GM18858 (cell line): ENCODE data around the gene HTR3B.
"Not testable (repeated sequence)": the region's sequence is repeated elsewhere in the genome, so short reads cannot be mapped to it uniquely, and the experiment has no call there.

ENCODE experiments used
- ATAC-seq: cut with Tn5 transposase; IDR thresholded peaks from one replicate; pipeline ENCODE4 v1.9.1; 2021; ENCODE audit not compliant: unreplicated experiment

The HTR3B gene

GRCh38 chr11:113937918-113938317 lies 33.3 kb downstream of the HTR3B start:
- ATAC-seq = no peak

- no peak for ATAC-seq
These were observed 37.7 kb downstream of the HTR3B start for GRCh38 chr11:113942256-113942655.

DNA sequence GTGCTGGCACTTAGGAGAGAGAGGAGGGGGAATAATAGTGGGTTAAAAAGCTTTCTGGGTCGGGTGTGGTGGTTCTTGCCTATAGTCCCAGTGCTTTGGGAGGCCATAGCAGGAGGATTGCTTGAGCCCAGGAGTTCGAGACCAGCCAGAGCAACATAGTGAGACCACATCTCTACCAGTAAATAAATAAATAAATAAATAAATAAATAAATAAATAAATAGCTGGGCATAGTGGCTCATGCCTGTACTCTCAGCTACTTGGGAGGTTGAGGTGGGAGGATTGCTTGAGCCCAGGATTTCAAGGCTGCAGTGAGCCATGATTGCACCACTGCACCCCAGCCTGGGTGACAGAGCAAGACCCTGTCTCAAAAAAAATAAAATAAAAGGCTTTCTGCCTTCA lies 41.6 kb downstream of the HTR3B start:
- ATAC-seq = not testable (repeated sequence)

GRCh38 chr11:113947994-113948393 lies 43.4 kb downstream of the HTR3B start:
- no peak for ATAC-seq

GRCh38 chr11:113949891-113950290 lies 45.3 kb downstream of the HTR3B start:
- no peak for ATAC-seq

- no peak for ATAC-seq
These were observed 46.9 kb downstream of the HTR3B start for GRCh38 chr11:113951537-113951936.

- no peak for ATAC-seq
These were observed 47.5 kb downstream of the HTR3B start for GRCh38 chr11:113952070-113952469.

DNA sequence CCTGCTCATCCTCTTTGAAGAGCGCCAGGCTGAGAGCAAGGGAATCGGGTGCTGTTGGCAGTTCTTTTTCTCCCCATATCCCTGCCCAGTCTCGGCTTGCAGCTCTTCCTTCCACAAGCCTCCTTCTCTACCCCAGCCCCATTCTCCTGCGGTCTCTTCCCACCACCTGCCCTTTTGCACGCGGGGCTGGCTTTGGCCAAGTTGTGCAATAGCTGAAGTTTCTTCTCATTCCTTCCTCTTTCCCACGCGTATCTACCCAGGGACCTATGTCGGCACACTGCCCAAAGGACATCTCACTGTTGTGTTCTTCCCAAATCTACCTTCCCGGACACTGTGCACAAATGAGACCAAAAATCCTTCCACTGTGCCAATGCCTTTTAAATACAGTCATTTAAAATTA lies 48.0 kb downstream of the HTR3B start:
- ATAC-seq = no peak

GRCh38 chr11:113954235-113954634 lies 49.6 kb downstream of the HTR3B start:
- no peak for ATAC-seq

DNA sequence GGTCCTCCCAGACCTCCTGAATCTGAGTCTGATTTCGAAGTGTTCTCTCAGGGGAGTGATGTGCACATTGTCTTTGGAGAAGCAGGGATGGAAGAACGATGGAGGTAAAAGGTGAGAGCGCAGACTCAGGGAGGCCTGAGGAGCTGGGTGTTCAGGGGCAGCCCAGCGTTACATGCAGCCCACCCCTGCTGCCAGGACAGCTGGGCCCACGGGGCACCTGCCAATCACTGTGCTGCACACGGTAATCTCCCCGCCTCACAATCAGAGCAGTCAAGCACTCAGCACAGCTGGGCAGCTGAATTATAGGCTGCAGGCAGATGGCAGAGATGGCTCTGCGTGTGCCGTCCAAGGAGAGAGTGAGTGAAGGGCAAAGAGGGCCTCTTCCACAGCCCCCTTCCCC lies 52.4 kb downstream of the HTR3B start:
- ATAC-seq = no peak

GRCh38 chr11:113960702-113961330 lies 56.2 kb downstream of the HTR3B start:
- ATAC-seq = no peak

- no peak for ATAC-seq
These were observed 62.8 kb downstream of the HTR3B start for GRCh38 chr11:113967361-113967760.

DNA sequence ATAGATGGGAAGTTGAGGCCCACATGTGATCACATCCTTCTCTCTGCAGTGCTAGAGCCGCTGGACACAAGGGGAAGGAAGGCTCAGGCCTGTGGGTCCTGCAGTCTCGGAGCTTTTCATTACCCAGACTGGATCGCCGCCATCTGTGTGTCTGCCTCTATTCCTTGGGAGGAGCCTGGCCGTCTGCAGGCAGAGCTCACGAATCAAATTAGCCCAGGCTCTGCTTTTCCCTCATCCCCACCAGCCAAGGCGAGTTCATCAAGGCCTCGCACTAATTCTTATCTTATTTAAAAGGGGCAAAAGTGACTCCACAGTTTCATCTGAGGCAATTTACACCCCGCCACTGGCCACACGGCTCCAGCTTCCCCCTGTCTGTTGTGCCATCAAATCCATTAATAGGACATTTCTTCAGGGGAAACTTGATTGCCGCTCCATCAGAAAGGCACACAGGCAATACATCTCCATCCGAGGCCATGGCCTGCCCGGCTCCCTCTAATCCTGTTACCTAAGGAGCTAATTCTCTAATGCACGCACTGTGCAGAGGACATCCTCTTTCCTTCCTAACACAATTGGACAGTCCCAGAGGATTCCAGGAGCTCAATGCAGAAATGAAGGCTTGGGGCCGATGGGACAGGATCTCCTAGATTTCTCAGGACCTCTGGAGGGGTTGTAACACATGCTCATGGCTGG lies 67.1 kb downstream of the HTR3B start:
- no peak for ATAC-seq

- no peak for ATAC-seq
These were observed 70.3 kb downstream of the HTR3B start, which contains the start of gene HTR3A for GRCh38 chr11:113974741-113975470. Gene HTR3A (plus strand): TSS chr11:113975108. CDS start chr11:113975326, 218 bp downstream.

GRCh38 chr11:113977071-113977490 lies 72.5 kb downstream of the HTR3B start:
- no peak for ATAC-seq

GRCh38 chr11:113977701-113978100 lies 73.1 kb downstream of the HTR3B start:
- no peak for ATAC-seq

DNA sequence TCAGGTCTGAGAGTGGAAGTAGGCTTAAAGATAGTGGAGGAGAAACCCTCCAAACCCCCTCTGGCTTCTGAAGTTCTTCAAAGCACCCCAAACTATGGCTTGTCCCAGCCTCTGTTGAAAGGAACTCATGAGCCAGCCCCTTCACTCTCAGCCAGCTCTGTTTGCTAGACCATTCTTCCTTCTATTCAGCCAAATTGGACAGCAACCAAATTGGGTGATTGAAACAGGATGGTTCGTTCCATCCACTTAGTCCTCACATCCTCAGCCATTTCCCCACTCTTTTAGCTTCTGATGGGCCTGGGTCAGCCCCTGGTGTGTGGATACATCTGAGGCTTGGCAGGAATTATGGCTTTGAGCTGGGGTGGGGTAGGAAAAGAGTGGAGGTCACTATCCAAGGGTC lies 74.8 kb downstream of the HTR3B start:
- ATAC-seq = no peak

DNA sequence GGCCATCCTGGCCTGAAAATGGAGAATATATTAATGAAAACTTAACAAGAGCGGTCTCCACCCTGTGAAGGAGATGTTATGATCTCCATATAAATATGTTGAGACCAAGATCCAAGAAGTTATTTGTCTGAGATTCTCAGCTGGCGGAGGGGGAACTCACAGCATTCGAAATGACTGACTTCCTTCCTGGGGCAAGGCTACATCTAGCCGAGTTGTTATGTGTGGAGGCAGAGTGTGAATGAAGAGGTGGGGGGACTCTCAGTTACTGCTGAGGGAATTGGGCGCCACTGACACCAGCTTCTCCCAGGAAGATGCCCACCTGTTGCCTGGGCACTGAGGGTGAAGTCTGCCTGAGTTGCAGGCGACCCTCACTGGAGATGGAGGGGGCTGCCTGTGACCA lies 76.2 kb downstream of the HTR3B start:
- no peak for ATAC-seq

DNA sequence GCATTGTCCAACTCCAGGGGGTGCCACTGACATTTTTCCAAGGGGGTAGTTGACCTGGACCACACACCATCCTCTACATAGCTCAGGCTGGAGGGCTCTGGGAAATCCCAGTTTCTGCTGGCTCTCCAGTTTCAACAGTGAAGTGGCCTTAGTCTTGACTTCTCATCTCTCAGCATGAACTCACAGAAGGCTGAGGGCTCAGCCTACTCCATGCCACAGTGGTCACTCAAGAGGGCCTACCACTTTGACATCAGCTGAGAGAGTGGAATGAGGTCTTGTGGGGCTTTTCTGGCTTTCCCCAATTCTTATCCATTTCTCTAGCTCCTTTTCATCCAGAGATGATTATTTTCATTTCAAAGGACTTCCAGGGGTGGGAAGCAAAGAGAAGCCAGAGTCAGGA lies 77.7 kb downstream of the HTR3B start:
- no peak for ATAC-seq

DNA sequence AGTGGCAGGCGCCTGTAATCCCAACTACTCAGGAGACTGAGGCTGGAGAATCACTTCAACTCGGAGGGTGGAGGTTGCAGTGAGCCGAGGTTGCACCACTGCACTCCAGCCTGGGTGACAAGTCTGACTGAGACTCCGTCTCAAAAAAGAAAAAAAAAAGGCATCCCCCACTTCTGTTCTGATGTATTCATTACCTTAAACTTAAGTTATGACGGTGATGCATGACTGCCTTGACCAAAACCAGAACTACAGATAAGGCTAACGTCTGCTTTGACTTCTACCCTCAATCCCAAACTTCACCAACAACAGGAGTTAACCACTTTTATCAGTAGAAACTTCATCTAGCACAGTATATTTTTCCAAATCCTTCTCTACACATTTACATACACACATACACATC lies 80.2 kb downstream of the HTR3B start:
- ATAC-seq = no peak

DNA sequence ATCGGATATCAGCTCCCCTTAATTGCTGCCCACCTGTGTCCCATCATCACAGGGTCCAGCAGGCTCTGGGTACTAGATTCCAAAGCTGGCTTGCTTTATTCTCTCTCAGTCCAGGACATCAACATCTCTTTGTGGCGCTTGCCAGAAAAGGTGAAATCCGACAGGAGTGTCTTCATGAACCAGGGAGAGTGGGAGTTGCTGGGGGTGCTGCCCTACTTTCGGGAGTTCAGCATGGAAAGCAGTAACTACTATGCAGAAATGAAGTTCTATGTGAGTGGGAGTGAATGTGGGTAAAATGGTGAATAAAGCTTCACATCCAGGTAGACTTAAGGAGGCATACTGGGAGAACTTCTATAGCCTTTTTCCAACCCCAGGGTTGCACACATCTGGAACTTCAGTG lies 81.3 kb downstream of the HTR3B start:
- ATAC-seq = no peak
